Lung (tissue), 12 donors: ENCODE data around the gene NR5A2. TPM values are rescaled to one million over a fixed set of nuclear protein-coding genes. Genes with fewer than 3 reads are reported as not detected.
A peak's percentile ranks its signal among the peaks of the same experiment; 100 is the strongest.

Experiments used
- ATAC-seq: fragments of 200-7000 bp; cut with Tn5 transposase; one replicate; pipeline ENCODE4 v1.9.1; 2020; ENCODE audit warnings: moderate number of reproducible peaks; ENCODE audit not compliant: insufficient read depth, low FRiP score
- DNase-seq, 3 donors: peaks; one replicate each; pipeline ENCODE4 v3.0.0-alpha.2; 2013 to 2017
- H3K27ac ChIP-seq, 2 donors: one replicate each; pipeline ENCODE4 v1.5.1; 2013; ENCODE audit warnings: mild to moderate bottlenecking in 2 of 2, moderate library complexity in 2 of 2, control low read depth in 1 of 2, inconsistent platforms in 1 of 2, low read depth in 1 of 2, low read length in 1 of 2
- H3K27me3 ChIP-seq, 3 donors: one replicate each; pipeline ENCODE4 v1.5.1; 2013; ENCODE audit warnings: low read length in 2 of 3; ENCODE audit not compliant: control insufficient read depth in 3 of 3, insufficient read depth in 3 of 3
- H3K36me3 ChIP-seq, 4 donors: one replicate each; pipeline ENCODE4 v1.5.1; 2013; ENCODE audit warnings: low read length in 4 of 4, mild to moderate bottlenecking in 1 of 4, moderate library complexity in 1 of 4; ENCODE audit not compliant: control insufficient read depth in 4 of 4, insufficient read depth in 4 of 4
- H3K4me1 ChIP-seq, 5 donors: one replicate each; pipeline ENCODE4 v1.5.1; 2013; ENCODE audit warnings: low read length in 5 of 5, mild to moderate bottlenecking in 2 of 5, moderate library complexity in 1 of 5; ENCODE audit not compliant: control insufficient read depth in 5 of 5, insufficient read depth in 5 of 5
- H3K4me3 ChIP-seq: one replicate; pipeline ENCODE4 v1.5.1; 2013; ENCODE audit warnings: mild to moderate bottlenecking, control low read depth, moderate library complexity
- H3K9ac ChIP-seq, 2 donors: one replicate each; pipeline ENCODE4 v1.5.1; 2013; ENCODE audit warnings: low read length in 2 of 2, control low read depth in 1 of 2; ENCODE audit not compliant: insufficient read depth in 1 of 2
- H3K9me3 ChIP-seq, 4 donors: one replicate each; pipeline ENCODE4 v1.5.1; 2013; ENCODE audit warnings: low read length in 3 of 4, mild to moderate bottlenecking in 1 of 4, moderate library complexity in 1 of 4; ENCODE audit not compliant: control insufficient read depth in 4 of 4, insufficient read depth in 3 of 4
- WGBS, 2 donors: extraction: QIAGEN DNeasy Blood & Tissue Kit; methylation state at CpG; one replicate each; pipeline ENCODE4 v1.1.7; 2013; 5-methylcytosine and 5-hydroxymethylcytosine counted together
- polyA plus RNA-seq, 2 donors: library from polyadenylated mRNA; stranded (reverse); fragments of 200-250 nt; gene quantifications; one replicate each; pipeline ENCODE4 v1.2.1, GENCODE V29; 2013
- total RNA-seq, 2 donors: library from RNA; depleted of rRNA in 1 of 2; stranded (reverse); fragments of >200 nt in 1 of 2; gene quantifications; one replicate each; pipeline ENCODE4 v1.2.1, GENCODE V29; 2014 to 2021
- TF ChIP-seq, protein P1 (sequence below): IDR thresholded peaks from 2 replicates; pipeline ENCODE4 v1.5.1; 2012; ENCODE audit warnings: mild to moderate bottlenecking; ENCODE audit errors: control extremely low read depth, extremely low read depth
- donor health status: control.
- donor health status: control.
- donor health status: Bipolar disorder and iron deficiency.
- donor health status: healthy.
- donor health status: DM: yes; HTN: yes; CAD: no.

NR5A2 gene
- total and polyA plus RNA-seq, 4 donors, result 1.2 to 8.5 (median 2.6) TPM

DNA sequence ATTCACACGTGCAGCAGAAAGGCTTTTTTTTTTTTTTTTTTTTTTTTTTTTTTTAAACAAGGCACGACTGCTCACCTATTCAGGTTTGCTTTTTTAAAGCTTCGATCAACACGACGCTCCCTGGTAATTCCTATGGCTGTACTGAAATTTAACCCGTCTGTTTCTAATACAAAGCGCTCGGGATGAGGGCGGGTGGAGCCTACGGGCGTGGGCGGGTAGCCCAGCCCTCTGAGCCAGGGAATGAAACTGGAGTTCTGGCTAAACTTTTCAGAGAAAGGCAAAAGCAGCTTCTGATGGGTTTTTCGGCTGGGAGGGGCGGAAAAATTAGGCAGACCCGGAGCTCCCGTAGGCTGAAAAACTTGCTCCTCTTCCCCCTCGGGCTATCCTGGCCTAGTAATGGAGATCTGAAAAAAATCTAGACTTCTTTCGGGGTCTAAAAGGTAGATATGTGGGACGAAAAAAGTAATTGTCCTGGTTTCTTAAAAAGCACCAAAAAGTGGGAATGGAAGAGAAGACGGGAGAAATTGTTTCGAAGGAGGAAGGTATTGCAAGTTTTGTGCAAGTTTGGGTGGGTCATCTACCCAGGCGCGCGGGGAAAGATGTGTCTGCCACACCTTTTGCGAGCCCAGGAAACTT lies 7.4 kb downstream of the NR5A2 start:
- Histone ChIP-seq H3K27me3 (peaks cover 0 to 96% (median 88%) of the 10 kb centered on the region in 3 donors), H3K9ac (no peak overlapping the region)
- WGBS, 2 donors, result 10 to 25% methylated on average over 25 of the region's 25 CpGs

DNA sequence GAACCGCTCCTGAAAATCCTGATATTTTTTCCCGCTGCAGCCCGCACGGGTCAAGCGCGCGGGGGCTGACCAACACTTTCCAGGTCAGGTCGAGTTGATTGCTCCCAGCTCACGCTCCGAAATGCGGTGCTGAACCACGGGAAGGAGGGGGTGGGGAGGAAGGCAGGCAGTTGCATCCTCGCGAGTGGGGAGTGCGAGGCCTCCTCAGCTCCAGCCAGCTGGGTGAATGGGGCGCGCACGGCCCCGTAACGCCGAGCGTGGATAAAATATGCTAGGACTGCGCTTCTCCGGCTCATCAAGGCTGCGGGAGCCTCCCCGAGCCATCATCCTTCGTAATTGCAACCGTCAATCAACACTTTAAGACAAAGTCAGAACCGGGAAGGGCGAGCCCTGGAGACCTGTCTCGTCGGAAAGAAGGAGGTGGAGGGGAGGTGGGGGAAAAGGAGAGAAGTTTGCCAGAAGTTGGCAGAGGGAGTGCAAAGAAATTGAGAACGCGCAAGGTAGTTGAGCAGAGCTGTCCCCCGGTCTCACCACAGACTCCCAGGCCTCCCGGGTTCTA lies 8.0 kb downstream of the NR5A2 start:
- Histone ChIP-seq H3K4me3 (no peak overlapping the region), H3K9ac (no peak overlapping the region), H3K36me3 (no peaks in the 10 kb centered on the region), H3K4me1 (peaks cover 0 to 24% (median 8%) of the 10 kb centered on the region in 5 donors), H3K27ac (no peak overlapping the region), H3K9me3 (peaks cover 0 to 2% (median 0%) of the 10 kb centered on the region in 4 donors), H3K27me3 (peaks cover 0 to 96% (median 88%) of the 10 kb centered on the region in 3 donors)
- TF ChIP-seq, protein P1, sequence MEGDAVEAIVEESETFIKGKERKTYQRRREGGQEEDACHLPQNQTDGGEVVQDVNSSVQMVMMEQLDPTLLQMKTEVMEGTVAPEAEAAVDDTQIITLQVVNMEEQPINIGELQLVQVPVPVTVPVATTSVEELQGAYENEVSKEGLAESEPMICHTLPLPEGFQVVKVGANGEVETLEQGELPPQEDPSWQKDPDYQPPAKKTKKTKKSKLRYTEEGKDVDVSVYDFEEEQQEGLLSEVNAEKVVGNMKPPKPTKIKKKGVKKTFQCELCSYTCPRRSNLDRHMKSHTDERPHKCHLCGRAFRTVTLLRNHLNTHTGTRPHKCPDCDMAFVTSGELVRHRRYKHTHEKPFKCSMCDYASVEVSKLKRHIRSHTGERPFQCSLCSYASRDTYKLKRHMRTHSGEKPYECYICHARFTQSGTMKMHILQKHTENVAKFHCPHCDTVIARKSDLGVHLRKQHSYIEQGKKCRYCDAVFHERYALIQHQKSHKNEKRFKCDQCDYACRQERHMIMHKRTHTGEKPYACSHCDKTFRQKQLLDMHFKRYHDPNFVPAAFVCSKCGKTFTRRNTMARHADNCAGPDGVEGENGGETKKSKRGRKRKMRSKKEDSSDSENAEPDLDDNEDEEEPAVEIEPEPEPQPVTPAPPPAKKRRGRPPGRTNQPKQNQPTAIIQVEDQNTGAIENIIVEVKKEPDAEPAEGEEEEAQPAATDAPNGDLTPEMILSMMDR, result no peak
- WGBS, 2 donors, result 7 to 18% methylated on average over 36 of the region's 36 CpGs
- DNase-seq, result peak in 1 of 3 donors; percentile 6
- ATAC-seq, result no peak

More for the DNA sequence above, 7.4 kb downstream of the NR5A2 start:
- Histone ChIP-seq H3K4me1 (peaks cover 0 to 22% (median 7%) of the 10 kb centered on the region in 5 donors), H3K4me3 (no peak overlapping the region), H3K9me3 (peaks cover 0 to 2% (median 0%) of the 10 kb centered on the region in 4 donors), H3K36me3 (no peaks in the 10 kb centered on the region), H3K27ac (no peak overlapping the region)
- DNase-seq, result peak; percentile 21 to 50 (median 36)
- ATAC-seq, result no peak
- TF ChIP-seq, protein P1, result no peak

DNA sequence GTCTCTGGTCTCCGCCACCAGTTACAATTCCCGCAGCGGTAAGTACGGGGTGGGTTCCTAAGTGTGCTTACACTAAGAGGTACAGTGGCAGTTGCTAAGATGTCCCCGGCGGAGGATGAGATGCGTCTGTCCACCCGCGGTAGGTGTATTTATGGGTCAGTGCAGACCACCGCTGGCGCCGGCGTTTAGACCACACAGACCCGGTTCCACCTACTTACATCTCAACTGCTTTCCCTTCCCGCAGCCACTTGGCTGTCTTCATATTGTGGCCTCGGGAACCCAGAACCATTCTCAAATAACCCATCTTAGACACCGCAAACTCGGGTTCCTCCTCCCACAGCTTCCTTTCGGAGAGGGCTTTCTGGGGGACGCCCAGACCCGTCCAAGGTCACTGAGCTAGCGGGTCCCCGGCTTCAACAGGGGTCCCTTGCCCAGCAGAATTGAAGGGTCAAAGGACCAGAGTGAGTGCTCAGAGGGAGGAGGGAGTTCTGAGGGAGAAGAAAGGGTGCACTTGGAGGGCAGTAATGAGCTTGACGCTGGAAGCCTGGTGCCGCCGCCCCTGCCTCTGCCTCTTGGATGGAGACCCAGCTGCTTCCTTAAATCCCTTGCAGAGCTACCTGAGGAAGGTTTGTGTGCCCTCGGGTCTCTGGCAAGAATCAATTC lies 8.6 kb downstream of the NR5A2 start:
- H3K9me3 ChIP-seq, result peaks cover 0 to 2% (median 0%) of the 10 kb centered on the region in 4 donors
- H3K36me3 ChIP-seq, result no peaks in the 10 kb centered on the region

More for the DNA sequence above, 8.6 kb downstream of the NR5A2 start:
- WGBS, 2 donors, result 15 to 29% methylated on average over 27 of the region's 27 CpGs
- Histone ChIP-seq H3K4me3 (no peak overlapping the region), H3K27ac (no peak overlapping the region), H3K27me3 (peaks cover 0 to 96% (median 89%) of the 10 kb centered on the region in 3 donors), H3K4me1 (peaks cover 0 to 24% (median 8%) of the 10 kb centered on the region in 5 donors), H3K9ac (no peak overlapping the region)
- ATAC-seq (no peak), DNase-seq (peak in 2 of 3 donors; percentile 5 to 16)
- TF ChIP-seq, protein P1, result no peak
